CD14-positive monocyte (primary cell): ENCODE measurements around the gene ACHE. TPM values are rescaled to one million over a fixed set of nuclear protein-coding genes. Genes with fewer than 3 reads are reported as not detected.
A peak's percentile ranks its signal among the peaks of the same experiment; 100 is the strongest.

Source experiments
- DNase-seq, 3 donors: peaks; one replicate each; pipeline ENCODE4 v3.0.0-alpha.2; 2011 to 2022
- H2AFZ ChIP-seq: 2 replicates; pipeline ENCODE4 v1.6.0; 2012; ENCODE audit warnings: mild to moderate bottlenecking, low read depth, low read length, inconsistent platforms; ENCODE audit not compliant: insufficient read depth, poor library complexity, severe bottlenecking
- H3K27ac ChIP-seq, 2 donors: 1 replicate in 1 of 2; 2 replicates in 1 of 2; pipeline ENCODE4 v1.5.1; 2012 to 2013; ENCODE audit warnings: low read length in 2 of 2, control low read depth in 1 of 2, inconsistent platforms in 1 of 2, low read depth in 1 of 2, mild to moderate bottlenecking in 1 of 2
- H3K27me3 ChIP-seq, 2 donors: one replicate each; pipeline versions ENCODE4 v1.6.0 to v1.6.1; 2011 to 2013; ENCODE audit warnings: low read length in 2 of 2; ENCODE audit not compliant: control insufficient read depth in 2 of 2, insufficient read depth in 2 of 2
- H3K36me3 ChIP-seq, 2 donors: replicated peaks in 1 of 2; 1 replicate in 1 of 2; 2 replicates in 1 of 2; pipeline versions ENCODE4 v1.5.1 to v1.6.1; 2012 to 2013; ENCODE audit warnings: low read length in 2 of 2, control low read depth in 1 of 2, inconsistent platforms in 1 of 2, mild to moderate bottlenecking in 1 of 2; ENCODE audit not compliant: insufficient read depth in 2 of 2, control insufficient read depth in 1 of 2
- H3K4me1 ChIP-seq, 2 donors: 1 replicate in 1 of 2; 2 replicates in 1 of 2; pipeline versions ENCODE4 v1.5.1 to v1.6.1; 2012 to 2013; ENCODE audit warnings: low read length in 2 of 2, control low read depth in 1 of 2, inconsistent platforms in 1 of 2, mild to moderate bottlenecking in 1 of 2, moderate library complexity in 1 of 2; ENCODE audit not compliant: insufficient read depth in 2 of 2, control insufficient read depth in 1 of 2
- H3K4me2 ChIP-seq: replicated peaks from 2 replicates; pipeline ENCODE3; 2012; ENCODE audit warnings: low read length, moderate library complexity, mild to moderate bottlenecking; ENCODE audit not compliant: poor library complexity, severe bottlenecking; ENCODE audit errors: extremely low read depth
- H3K4me3 ChIP-seq, 3 experiments: fragments of 200-600 bp in 1 of 3; sonication (generic) in 1 of 3; replicated peaks in 1 of 3; 1 replicate in 2 of 3; 2 replicates in 1 of 3; pipeline ENCODE4 v1.5.1; 2011 to 2013; ENCODE audit warnings: low read length in 3 of 3, mild to moderate bottlenecking in 3 of 3, control low read depth in 2 of 3, low read depth in 2 of 3, inconsistent platforms in 1 of 3, moderate library complexity in 1 of 3
- H3K79me2 ChIP-seq: 2 replicates; pipeline ENCODE4 v1.6.0; 2012; ENCODE audit warnings: mild to moderate bottlenecking, control low read depth, inconsistent platforms, low read length, moderate library complexity; ENCODE audit not compliant: insufficient read depth
- H3K9ac ChIP-seq: 2 replicates; pipeline ENCODE4 v1.6.0; 2017; ENCODE audit warnings: low read length, mild to moderate bottlenecking; ENCODE audit not compliant: insufficient read depth, poor library complexity, severe bottlenecking
- H3K9me3 ChIP-seq, 2 donors: replicated peaks in 1 of 2; 1 replicate in 1 of 2; 2 replicates in 1 of 2; pipeline versions ENCODE4 v1.5.1 to v1.6.1; 2012 to 2013; ENCODE audit warnings: low read length in 2 of 2, control low read depth in 1 of 2; ENCODE audit not compliant: control insufficient read depth in 1 of 2, insufficient read depth in 1 of 2
- H4K20me1 ChIP-seq: 2 replicates; pipeline ENCODE4 v1.6.0; 2012; ENCODE audit warnings: mild to moderate bottlenecking, low read length, control low read depth, moderate library complexity; ENCODE audit not compliant: insufficient read depth
- H3K27ac Mint-ChIP-seq, 7 donors: one replicate each; pipeline ENCODE4 v1.8.0; 2020; ENCODE audit warnings: mild to moderate bottlenecking in 7 of 7, mixed read lengths in 7 of 7, moderate library complexity in 6 of 7, inconsistent platforms in 2 of 7
- H3K27me3 Mint-ChIP-seq, 3 donors: one replicate each; pipeline ENCODE4 v1.8.0; 2021 to 2022; ENCODE audit warnings: low read depth in 3 of 3, mild to moderate bottlenecking in 3 of 3, mixed read lengths in 3 of 3, moderate library complexity in 3 of 3, inconsistent platforms in 1 of 3
- H3K36me3 Mint-ChIP-seq, 2 donors: one replicate each; pipeline ENCODE4 v1.8.0; 2020; ENCODE audit warnings: mixed read lengths in 2 of 2, inconsistent platforms in 1 of 2, mild to moderate bottlenecking in 1 of 2
- H3K4me1 Mint-ChIP-seq: one replicate; pipeline ENCODE4 v1.8.0; 2020; ENCODE audit warnings: mild to moderate bottlenecking, mixed read lengths
- H3K4me3 Mint-ChIP-seq, 2 donors: one replicate each; pipeline ENCODE4 v1.8.0; 2020; ENCODE audit warnings: mild to moderate bottlenecking in 2 of 2, mixed read lengths in 2 of 2, moderate library complexity in 1 of 2
- H3K9me3 Mint-ChIP-seq, 7 donors: one replicate each; pipeline ENCODE4 v1.8.0; 2020 to 2022; ENCODE audit warnings: mixed read lengths in 7 of 7, mild to moderate bottlenecking in 6 of 7, moderate library complexity in 6 of 7, inconsistent platforms in 2 of 7
- CTCF ChIP-seq: fragments of 200-600 bp; IDR thresholded peaks from one replicate; pipeline ENCODE4 v1.8.0; 2022; ENCODE audit warnings: antibody characterized with exemption, mild to moderate bottlenecking
- WGBS: methylation state at CpG from one replicate; pipeline ENCODE4 v1.1.5; 2013; ENCODE audit warnings: missing lambda C conversion rate; ENCODE audit not compliant: insufficient coverage; 5-methylcytosine and 5-hydroxymethylcytosine counted together
- intact Hi-C, 2 donors: fragments of 100-400 bp; cut with micrococcal nuclease; formaldehyde crosslinking; loops; one replicate each; pipeline versions ENCODE4 v1.15.0 to v1.15.1; 2023
- polyA plus RNA-seq, 3 donors: library from polyadenylated mRNA; depleted of rRNA in 1 of 3; unstranded in 2 of 3; stranded (reverse) in 1 of 3; fragments of 300-500 nt in 2 of 3; fragments of >200 nt in 1 of 3; fragmentation: Illumina TruSeq in 2 of 3; gene quantifications; 1 replicate in 2 of 3; 2 replicates in 1 of 3; pipeline ENCODE4 v1.2.3, GENCODE V29; 2012 to 2021

ACHE gene
- polyA plus RNA-seq, 3 donors, result 0.19 TPM; not detected in 2

DNA sequence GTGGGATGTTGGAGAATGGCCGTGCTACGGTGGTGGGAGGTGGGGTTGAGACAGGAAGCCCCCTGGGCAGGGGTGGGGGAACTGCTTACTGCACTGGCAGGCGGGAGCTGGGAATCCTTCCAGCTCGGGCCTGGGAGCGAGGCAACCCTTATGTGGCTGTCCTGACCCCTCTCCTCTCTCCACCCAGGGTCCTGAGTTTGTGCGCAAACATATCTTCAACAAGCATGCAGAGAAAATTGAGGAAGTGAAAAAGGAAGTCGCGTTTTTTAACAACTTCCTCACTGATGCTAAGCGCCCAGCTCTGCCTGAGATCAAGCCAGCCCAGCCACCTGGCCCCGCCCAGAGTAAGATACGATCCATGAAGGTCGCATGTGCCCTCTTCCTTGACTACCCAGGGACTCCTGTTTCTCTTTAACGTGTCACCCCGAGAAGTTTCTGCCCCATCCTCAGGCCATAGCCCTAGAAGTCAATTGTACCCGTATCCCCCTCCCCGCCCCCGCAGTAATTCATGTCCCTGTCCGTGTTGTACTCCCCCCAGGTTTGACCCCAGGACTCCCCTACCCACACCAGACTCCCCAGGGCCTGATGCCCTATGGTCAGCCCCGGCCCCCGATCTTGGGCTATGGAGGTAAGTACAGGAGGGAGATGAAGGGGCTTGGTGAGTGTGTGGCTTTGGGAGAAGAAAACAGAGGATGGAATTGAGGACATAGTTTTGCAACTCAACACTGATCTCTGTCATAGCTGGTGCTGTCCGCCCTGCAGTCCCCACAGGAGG lies 8.0 kb downstream of the ACHE start:
- Histone ChIP-seq H2AFZ (peak overlapping the region; percentile 7), H4K20me1 (peaks cover 38% of the 10 kb centered on the region), H3K9me3 (no peaks in the 10 kb centered on the region), H3K27me3 (peaks cover 14 to 24% of the 10 kb centered on the region in 2 donors), H3K36me3 (peaks cover 39 to 49% of the 10 kb centered on the region in 2 donors), H3K27ac (peak overlapping the region; percentile 68 to 74), H3K4me2 (peak overlapping the region; percentile 97), H3K79me2 (peaks cover 12% of the 10 kb centered on the region), H3K4me3 (peak overlapping the region in 1 of 3 experiments; percentile 81), H3K4me1 (peaks cover 49 to 59% of the 10 kb centered on the region in 2 donors), H3K9ac (no peak overlapping the region)
- H3K27ac Mint-ChIP-seq, result peak overlapping the region; percentile 83 to 94 (median 92)
- peaks cover 56% of the 10 kb centered on the region for H3K4me1 Mint-ChIP-seq
- 0% methylated on average over 7 of the region's 21 CpGs for WGBS
- intact Hi-C loops, result loop anchor here (1.0 to 5.0 kb wide), 2 partner anchors 12 to 275 kb away; partner anchors contain the start of genes MOSPD3 (in 1 of the 2) and SRRT (in 1 of the 2)
- peaks cover 59 to 67% of the 10 kb centered on the region in 2 donors for H3K36me3 Mint-ChIP-seq
- peaks cover 0 to 11% (median 8%) of the 10 kb centered on the region in 7 donors for H3K9me3 Mint-ChIP-seq
- DNase-seq, result peak; percentile 74 to 91 (median 84)
- peaks cover 26 to 37% (median 30%) of the 10 kb centered on the region in 3 donors for H3K27me3 Mint-ChIP-seq
- TF ChIP-seq CTCF, result no peak
- H3K4me3 Mint-ChIP-seq, result peak overlapping the region; percentile 69 to 81

DNA sequence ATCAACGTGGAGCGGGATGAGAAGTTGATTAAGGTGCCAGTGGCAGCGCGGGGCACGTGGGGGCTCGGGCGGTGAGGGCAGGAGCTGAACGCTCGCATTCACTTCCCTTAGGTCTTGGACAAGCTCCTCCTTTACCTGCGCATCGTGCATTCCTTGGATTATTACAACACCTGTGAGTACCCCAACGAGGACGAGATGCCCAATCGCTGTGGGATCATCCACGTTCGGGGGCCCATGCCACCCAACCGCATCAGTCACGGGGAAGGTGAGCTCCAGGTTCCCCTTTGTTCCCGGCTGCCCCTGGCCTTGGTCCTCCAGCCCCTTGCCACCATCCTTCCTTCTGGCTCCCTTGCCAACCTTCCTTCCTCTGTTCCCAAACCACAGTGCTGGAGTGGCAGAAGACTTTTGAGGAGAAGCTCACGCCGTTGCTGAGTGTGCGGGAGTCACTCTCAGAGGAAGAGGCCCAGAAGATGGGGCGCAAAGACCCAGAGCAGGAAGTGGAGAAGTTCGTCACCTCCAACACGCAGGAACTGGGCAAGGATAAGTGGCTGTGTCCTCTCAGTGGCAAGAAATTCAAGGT lies 8.7 kb downstream of the ACHE start:
- Histone ChIP-seq H4K20me1 (peaks cover 43% of the 10 kb centered on the region), H3K27ac (peak overlapping the region; percentile 68 to 74), H2AFZ (peak overlapping the region; percentile 7), H3K4me2 (peak overlapping the region; percentile 97), H3K4me1 (peaks cover 49 to 59% of the 10 kb centered on the region in 2 donors), H3K9ac (no peak overlapping the region), H3K27me3 (peaks cover 14 to 18% of the 10 kb centered on the region in 2 donors), H3K79me2 (peaks cover 12% of the 10 kb centered on the region), H3K36me3 (peaks cover 44 to 56% of the 10 kb centered on the region in 2 donors), H3K9me3 (no peaks in the 10 kb centered on the region), H3K4me3 (peak overlapping the region in 1 of 3 experiments; percentile 81)
- TF ChIP-seq CTCF, result no peak
- H3K4me1 Mint-ChIP-seq, result peaks cover 56% of the 10 kb centered on the region
- H3K4me3 Mint-ChIP-seq, result peak overlapping the region; percentile 64 to 81
- intact Hi-C loops, result loop anchor here (1.0 to 5.0 kb wide), 2 partner anchors 12 to 275 kb away; partner anchors contain the start of genes MOSPD3 (in 1 of the 2) and SRRT (in 1 of the 2)
- peaks cover 19 to 30% (median 23%) of the 10 kb centered on the region in 3 donors for H3K27me3 Mint-ChIP-seq
- DNase-seq, result peak in 2 of 3 donors; percentile 27 to 51
- WGBS, result 65% methylated on average over 21 of the region's 25 CpGs
- peak overlapping the region; percentile 83 to 94 (median 92) for H3K27ac Mint-ChIP-seq
- H3K36me3 Mint-ChIP-seq, result peaks cover 66 to 74% of the 10 kb centered on the region in 2 donors
- H3K9me3 Mint-ChIP-seq, result peaks cover 0 to 10% (median 6%) of the 10 kb centered on the region in 7 donors
